ENCODE results near the gene OFD1. TPM values are rescaled to one million over a fixed set of nuclear protein-coding genes. Genes with fewer than 3 reads are reported as not detected.

The OFD1 gene
- total and polyA plus RNA-seq, 2 donors (not counting 3 experiments of a cell fraction or from before 2014, with no cell fraction given), result 4.7 to 12.0 TPM

GRCh38 chrX:13719192-13719856, 15.2 kb upstream of the OFD1 start:
- BruUV-seq (replicated peaks), result no TSS peak
- intact Hi-C loops (cut with micrococcal nuclease), result no loop called here
- Histone ChIP-seq H3K27me3 (ENCODE audit: control insufficient read depth in 2 of 2, insufficient read depth in 2 of 2, low read length in 2 of 2) (no peaks in the 10 kb centered on the region), H3K4me3 (replicated peaks in 1 of 3; ENCODE audit: insufficient read depth in 1 of 3, low read depth in 1 of 3, low read length in 3 of 3) (no peak overlapping the region), H3K79me2 (ENCODE audit: control insufficient read depth, insufficient read depth, low read length) (peaks cover 2% of the 10 kb centered on the region), H3K27ac (ENCODE audit: insufficient read depth, low read depth, low read length) (no peak overlapping the region), H3K4me2 (ENCODE audit: insufficient read depth, low read length) (no peak overlapping the region), H3K9me3 (replicated peaks; ENCODE audit: control insufficient read depth, insufficient read depth, low read length) (no peaks in the 10 kb centered on the region), H2AFZ (ENCODE audit: low read depth, low read length) (no peak overlapping the region), H3K9me1 (replicated peaks; ENCODE audit: control insufficient read depth, extremely low read depth, insufficient read depth, low read length) (no peaks in the 10 kb centered on the region), H3K4me1 (ENCODE audit: control insufficient read depth, extremely low read depth, insufficient read depth, low read length) (no peaks in the 10 kb centered on the region), H3K36me3 (ENCODE audit: control insufficient read depth in 2 of 2, extremely low read depth in 1 of 2, insufficient read depth in 2 of 2, low read length in 2 of 2) (peaks cover 0 to 4% of the 10 kb centered on the region in 2 experiments), H4K20me1 (replicated peaks; ENCODE audit: control insufficient read depth, extremely low read depth, insufficient read depth, low read length) (no peaks in the 10 kb centered on the region), H3K9ac (replicated peaks; ENCODE audit: extremely low read depth, insufficient read depth, low read length) (no peak overlapping the region)
- POLR2A ChIA-PET, result no interaction called here
- DNase-seq (ENCODE audit: low read depth, low spot score), result no peak
- CTCF ChIA-PET, result no interaction called here
- TF ChIP-seq POLR2A (IDR thresholded peaks at IDR 0.05; ENCODE audit: low read depth, low read length) (no peak), CTCF (IDR thresholded peaks at IDR 0.05; ENCODE audit: extremely low read depth in 1 of 2, insufficient read depth in 1 of 2, low read depth in 1 of 2, low read length in 2 of 2) (no peak), GATA2 (IDR thresholded peaks at IDR 0.05; ENCODE audit: insufficient read depth, insufficient read length, low read depth, low read length) (no peak), EZH2 (IDR thresholded peaks at IDR 0.05; ENCODE audit: borderline replicate concordance, low read depth, low read length, severe bottlenecking) (no peak), FOS (IDR thresholded peaks at IDR 0.05; ENCODE audit: borderline replicate concordance, insufficient read depth, low read length) (no peak), MYC (IDR thresholded peaks at IDR 0.05; ENCODE audit: low read depth, low read length) (no peak), POLR2AphosphoS5 (IDR thresholded peaks at IDR 0.05; ENCODE audit: insufficient read depth, low read depth, low read length) (no peak), MAX (IDR thresholded peaks at IDR 0.05; ENCODE audit: insufficient read depth, insufficient read length) (no peak), JUN (IDR thresholded peaks at IDR 0.05; ENCODE audit: borderline replicate concordance, insufficient read depth, insufficient read length, low read depth) (no peak)
- no peak for FAIRE-seq
- dilution Hi-C loops (cut with MboI; ENCODE audit: extremely low pct_ligation_motif_present, low sequenced_read_pairs), result no loop called here
